Kidney capillary endothelial cell (primary cell): ENCODE measurements around the gene MEGF6.
"Not testable (repeated sequence)": the region's sequence is repeated elsewhere in the genome, so short reads cannot be mapped to it uniquely, and the experiment has no call there.

ENCODE experiments used
- DNase-seq: peaks from one replicate; pipeline ENCODE4 v3.0.0-alpha.2; 2018; ENCODE audit warnings: low spot score

MEGF6 gene

GRCh38 chr1:3595949-3596348 is 15.4 kb downstream of the MEGF6 start:
- DNase-seq: no peak

GRCh38 chr1:3594706-3595377 is 16.5 kb downstream of the MEGF6 start:
- DNase-seq: no peak

- no peak for DNase-seq
Observed at GRCh38 chr1:3593745-3594144, 17.6 kb downstream of the MEGF6 start.

- no peak for DNase-seq
Observed at GRCh38 chr1:3593334-3593733, 18.0 kb downstream of the MEGF6 start.

- DNase-seq: no peak
Observed at GRCh38 chr1:3590951-3591865, 20.1 kb downstream of the MEGF6 start.

GRCh38 chr1:3590139-3590763 is 21.1 kb downstream of the MEGF6 start:
- peak; percentile 47 for DNase-seq

GRCh38 chr1:3588395-3588794 is 22.9 kb downstream of the MEGF6 start:
- no peak for DNase-seq

GRCh38 chr1:3586986-3587759 is 24.1 kb downstream of the MEGF6 start:
- no peak for DNase-seq

GRCh38 chr1:3585940-3586568 is 25.3 kb downstream of the MEGF6 start:
- DNase-seq: no peak

- DNase-seq: not testable (repeated sequence)
Observed at GRCh38 chr1:3585353-3585868, 25.9 kb downstream of the MEGF6 start.

GRCh38 chr1:3584915-3585314 is 26.4 kb downstream of the MEGF6 start:
- no peak for DNase-seq

GRCh38 chr1:3583751-3584150 is 27.6 kb downstream of the MEGF6 start:
- not testable (repeated sequence) for DNase-seq

GRCh38 chr1:3581296-3582036 is 29.8 kb downstream of the MEGF6 start:
- peak; percentile 15 for DNase-seq

- DNase-seq: no peak
Observed at GRCh38 chr1:3580231-3580630, 31.1 kb downstream of the MEGF6 start.

GRCh38 chr1:3579626-3580025 is 31.7 kb downstream of the MEGF6 start:
- DNase-seq: no peak

GRCh38 chr1:3578906-3579305 is 32.4 kb downstream of the MEGF6 start:
- DNase-seq: no peak

- no peak for DNase-seq
Observed at GRCh38 chr1:3578433-3578805, 32.9 kb downstream of the MEGF6 start.

GRCh38 chr1:3577711-3578432 is 33.4 kb downstream of the MEGF6 start:
- no peak for DNase-seq

- no peak for DNase-seq
Observed at GRCh38 chr1:3577300-3577699, 34.0 kb downstream of the MEGF6 start.

- DNase-seq: no peak
Observed at GRCh38 chr1:3575993-3576392, 35.3 kb downstream of the MEGF6 start.
